Measurements from ENCODE around the gene KRTAP10-8.
"Not testable (repeated sequence)": the region's sequence is repeated elsewhere in the genome, so short reads cannot be mapped to it uniquely, and the experiment has no call there.

DNA sequence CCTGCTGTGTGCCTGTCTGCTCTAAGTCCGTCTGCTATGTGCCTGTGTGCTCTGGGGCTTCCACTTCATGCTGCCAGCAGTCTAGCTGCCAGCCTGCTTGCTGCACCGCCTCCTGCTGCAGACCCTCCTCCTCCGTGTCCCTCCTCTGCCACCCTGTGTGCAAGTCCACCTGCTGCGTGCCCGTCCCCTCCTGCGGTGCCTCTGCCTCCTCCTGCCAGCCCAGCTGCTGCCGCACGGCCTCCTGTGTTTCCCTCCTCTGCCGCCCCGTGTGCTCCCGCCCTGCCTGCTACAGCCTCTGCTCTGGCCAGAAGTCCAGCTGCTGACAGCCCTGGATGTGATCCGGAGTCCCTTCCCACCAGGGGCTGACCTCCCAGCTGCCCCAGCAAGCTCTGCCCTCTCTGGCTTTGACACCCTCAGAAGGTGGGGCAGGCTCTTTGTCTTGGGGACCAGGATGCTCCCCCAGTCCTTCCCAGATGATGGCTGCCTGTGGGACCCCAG is 26.0 kb downstream of the KRTAP10-8 start:
- TF ChIP-seq, protein P1, sequence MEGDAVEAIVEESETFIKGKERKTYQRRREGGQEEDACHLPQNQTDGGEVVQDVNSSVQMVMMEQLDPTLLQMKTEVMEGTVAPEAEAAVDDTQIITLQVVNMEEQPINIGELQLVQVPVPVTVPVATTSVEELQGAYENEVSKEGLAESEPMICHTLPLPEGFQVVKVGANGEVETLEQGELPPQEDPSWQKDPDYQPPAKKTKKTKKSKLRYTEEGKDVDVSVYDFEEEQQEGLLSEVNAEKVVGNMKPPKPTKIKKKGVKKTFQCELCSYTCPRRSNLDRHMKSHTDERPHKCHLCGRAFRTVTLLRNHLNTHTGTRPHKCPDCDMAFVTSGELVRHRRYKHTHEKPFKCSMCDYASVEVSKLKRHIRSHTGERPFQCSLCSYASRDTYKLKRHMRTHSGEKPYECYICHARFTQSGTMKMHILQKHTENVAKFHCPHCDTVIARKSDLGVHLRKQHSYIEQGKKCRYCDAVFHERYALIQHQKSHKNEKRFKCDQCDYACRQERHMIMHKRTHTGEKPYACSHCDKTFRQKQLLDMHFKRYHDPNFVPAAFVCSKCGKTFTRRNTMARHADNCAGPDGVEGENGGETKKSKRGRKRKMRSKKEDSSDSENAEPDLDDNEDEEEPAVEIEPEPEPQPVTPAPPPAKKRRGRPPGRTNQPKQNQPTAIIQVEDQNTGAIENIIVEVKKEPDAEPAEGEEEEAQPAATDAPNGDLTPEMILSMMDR (IDR thresholded peaks at IDR 0.05): not testable (repeated sequence)
- not testable (repeated sequence) for TF ChIP-seq POLR2A (IDR thresholded peaks at IDR 0.05)
